MCF 10A (cell line): ENCODE results near the gene AK9. TPM values are rescaled to one million over a fixed set of nuclear protein-coding genes. Genes with fewer than 3 reads are reported as not detected.

ENCODE experiments used
- BruUV-seq: library from RNA; stranded (reverse); fragments of 400-500 nt; replicated peaks from 2 replicates; lab custom pipeline; 2021; lab: Mats Ljungman, UMichigan
- CTCF ChIA-PET: fragments of 300-600 bp; sonication (Branson Sonifier 250); formaldehyde crosslinking; extraction: SDS; loops from one replicate; lab custom pipeline; 2021; ENCODE audit warnings: antibody characterized with exemption, inconsistent platforms; lab: Yijun Ruan, JAX
- POLR2A ChIA-PET: fragments of 300-600, 350-650 bp; sonication (Branson Sonifier 250); formaldehyde crosslinking; extraction: SDS; loops from one replicate; lab custom pipeline; 2020; ENCODE audit warnings: antibody characterized with exemption, inconsistent platforms; lab: Yijun Ruan, JAX
- DNase-seq: peaks from one replicate; pipeline ENCODE4 v3.0.0-alpha.2; 2018; ENCODE audit not compliant: unreplicated experiment
- H3K27ac Mint-ChIP-seq: one replicate; pipeline ENCODE4 v1.8.0; 2022; ENCODE audit warnings: mild to moderate bottlenecking, low read depth, mixed read lengths; ENCODE audit not compliant: unreplicated experiment
- H3K27me3 Mint-ChIP-seq: one replicate; pipeline ENCODE4 v1.8.0; 2022; ENCODE audit warnings: mixed read lengths; ENCODE audit not compliant: insufficient read depth, unreplicated experiment
- H3K36me3 Mint-ChIP-seq: one replicate; pipeline ENCODE4 v1.8.0; 2022; ENCODE audit warnings: mild to moderate bottlenecking, moderate library complexity, mixed read lengths; ENCODE audit not compliant: insufficient read depth, unreplicated experiment
- H3K4me1 Mint-ChIP-seq: one replicate; pipeline ENCODE4 v1.8.0; 2022; ENCODE audit warnings: mixed read lengths; ENCODE audit not compliant: insufficient read depth, unreplicated experiment
- H3K4me3 Mint-ChIP-seq: one replicate; pipeline ENCODE4 v1.8.0; 2022; ENCODE audit warnings: mild to moderate bottlenecking, moderate library complexity, mixed read lengths; ENCODE audit not compliant: unreplicated experiment
- H3K9me3 Mint-ChIP-seq: one replicate; pipeline ENCODE4 v1.8.0; 2022; ENCODE audit warnings: mixed read lengths; ENCODE audit not compliant: unreplicated experiment
- CTCF ChIP-seq: fragments of 200-600 bp; IDR thresholded peaks from one replicate; pipeline ENCODE4 v1.8.0; 2022; ENCODE audit warnings: antibody characterized with exemption, mild to moderate bottlenecking; ENCODE audit not compliant: unreplicated experiment
- intact Hi-C: fragments of 100-400 bp; cut with micrococcal nuclease; formaldehyde crosslinking; loops from 2 replicates; pipeline ENCODE4 v1.14.1; 2022
- total RNA-seq: library from RNA; stranded (reverse); gene quantifications from 2 replicates; pipeline ENCODE4 v1.2.3, GENCODE V29; 2022

AK9 gene
- total RNA-seq, 1 experiment from 2014 or later, result 4.7 TPM

DNA sequence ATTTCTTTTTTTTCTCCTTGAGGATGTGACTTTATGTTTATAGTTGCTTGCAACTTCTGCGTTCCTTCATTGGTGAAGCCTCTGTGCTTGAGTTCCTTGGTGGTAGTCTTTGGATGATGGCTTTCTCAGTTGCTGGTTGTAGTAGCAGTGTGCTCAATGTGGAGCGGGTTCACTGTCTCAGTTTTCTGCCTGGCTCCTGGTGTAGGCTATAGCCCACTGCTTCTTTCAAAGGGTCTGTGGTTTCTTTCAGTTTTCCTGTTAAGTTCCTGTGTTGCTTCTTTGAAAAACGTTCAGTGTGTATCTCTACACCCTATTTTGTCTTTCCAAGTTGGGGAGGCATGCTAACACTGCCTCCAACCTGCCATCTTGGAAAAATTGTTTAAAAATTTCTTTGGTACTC is 174.1 kb downstream of the AK9 start:
- Mint-ChIP-seq H3K4me1 (peaks cover 6% of the 10 kb centered on the region), H3K27ac (no peak overlapping the region), H3K27me3 (peaks cover 12% of the 10 kb centered on the region), H3K9me3 (no peaks in the 10 kb centered on the region), H3K4me3 (no peak overlapping the region), H3K36me3 (no peaks in the 10 kb centered on the region)
- no TSS peak for BruUV-seq
- no peak for DNase-seq
- CTCF ChIA-PET, result no interaction called here
- POLR2A ChIA-PET, result no interaction called here
- intact Hi-C loops, result no loop called here
- TF ChIP-seq CTCF, result no peak

GRCh38 chr6:109515781-109516409 is 175.1 kb downstream of the AK9 start:
- no peak for TF ChIP-seq CTCF
- no TSS peak for BruUV-seq
- Mint-ChIP-seq H3K9me3 (no peaks in the 10 kb centered on the region), H3K27ac (no peak overlapping the region), H3K36me3 (no peaks in the 10 kb centered on the region), H3K27me3 (peaks cover 2% of the 10 kb centered on the region), H3K4me3 (no peak overlapping the region), H3K4me1 (peaks cover 6% of the 10 kb centered on the region)
- no peak for DNase-seq
- ChIA-PET CTCF (interaction anchor here (0.6 to 1.5 kb wide), 3 partner anchors 10 to 120 kb away, joined by 3 to 4 read pairs (median 4); no protein-coding TSS in a partner anchor), POLR2A (interaction anchor here (0.7 kb wide), 1 partner anchor 625 kb away, joined by 3 read pairs; no protein-coding TSS in a partner anchor)
- intact Hi-C loops, result no loop called here

DNA sequence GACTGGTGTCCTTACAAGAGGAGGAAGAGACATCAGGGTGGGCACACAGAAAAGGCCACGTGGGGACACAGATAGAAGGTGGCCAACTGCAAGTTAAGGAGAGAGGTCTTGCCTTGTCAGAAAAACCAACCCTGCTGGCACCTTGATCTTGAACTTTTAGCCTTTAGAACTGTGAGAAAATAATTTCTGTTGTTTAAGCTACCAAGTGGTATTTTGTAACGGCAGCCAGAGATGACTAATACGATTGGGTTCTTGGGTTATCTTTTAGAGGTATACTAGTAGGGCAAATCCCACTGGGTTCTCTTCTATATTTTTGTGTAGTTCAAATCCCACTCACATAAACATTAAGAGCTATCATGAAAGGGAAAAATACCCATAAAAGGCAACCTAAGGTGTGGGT is 176.1 kb downstream of the AK9 start:
- no peaks in the 10 kb centered on the region for H3K9me3 Mint-ChIP-seq
- DNase-seq, result no peak
- no TSS peak for BruUV-seq
- H3K4me3 Mint-ChIP-seq, result no peak overlapping the region
- peaks cover 6% of the 10 kb centered on the region for H3K4me1 Mint-ChIP-seq
- H3K36me3 Mint-ChIP-seq, result no peaks in the 10 kb centered on the region
- no peak overlapping the region for H3K27ac Mint-ChIP-seq
- intact Hi-C loops, result no loop called here
- ChIA-PET POLR2A (no interaction called here), CTCF (interaction anchor here (1.2 to 1.5 kb wide), 2 partner anchors 11 to 12 kb away, joined by 3 to 4 read pairs; no protein-coding TSS in a partner anchor)
- H3K27me3 Mint-ChIP-seq, result no peaks in the 10 kb centered on the region
- no peak for TF ChIP-seq CTCF

DNA sequence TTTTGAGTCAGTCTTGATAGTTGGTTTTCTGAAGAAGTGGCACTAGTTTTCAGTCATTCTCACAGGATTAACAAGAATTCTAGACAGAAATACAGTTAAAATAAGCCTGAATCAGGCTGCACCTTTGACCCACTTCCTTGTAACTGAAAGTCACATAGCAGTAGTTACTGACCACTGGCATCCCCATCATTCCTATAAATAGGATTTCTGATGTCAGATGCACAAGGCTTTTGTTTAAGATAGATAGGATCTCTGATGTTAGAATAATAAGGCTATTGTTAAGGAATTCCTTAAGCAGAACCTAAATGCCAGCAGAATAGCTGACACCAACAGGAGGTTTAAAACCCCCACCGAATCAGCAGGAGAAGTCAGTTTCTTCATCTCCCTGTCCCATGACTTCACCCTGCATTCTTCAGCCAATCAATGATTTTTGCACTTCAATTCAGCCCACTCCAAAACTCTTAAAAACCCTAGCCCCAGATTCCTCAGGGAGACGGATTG is 177.4 kb downstream of the AK9 start:
- Mint-ChIP-seq H3K4me3 (no peak overlapping the region), H3K9me3 (no peaks in the 10 kb centered on the region), H3K27me3 (no peaks in the 10 kb centered on the region), H3K4me1 (peaks cover 6% of the 10 kb centered on the region), H3K27ac (no peak overlapping the region), H3K36me3 (no peaks in the 10 kb centered on the region)
- no peak for DNase-seq
- intact Hi-C loops, result no loop called here
- POLR2A ChIA-PET, result no interaction called here
- CTCF ChIA-PET, result no interaction called here
- TF ChIP-seq CTCF, result no peak
- no TSS peak for BruUV-seq
